GM12892 (cell line): Measurements from ENCODE around the gene TAGLN3.

ENCODE experiments used
- POLR2A ChIP-seq: IDR thresholded peaks from 2 replicates; pipeline ENCODE4 v1.6.1; 2011; ENCODE audit warnings: low read depth, low read length, control low read depth
- POLR2AphosphoS5 ChIP-seq: IDR thresholded peaks from 2 replicates; pipeline ENCODE4 v1.6.1; 2011; ENCODE audit warnings: low read depth, low read length, control low read depth
- TAF1 ChIP-seq: IDR thresholded peaks from 2 replicates; pipeline ENCODE4 v1.6.1; 2011; ENCODE audit warnings: low read depth, mild to moderate bottlenecking, control low read depth, low read length, borderline replicate concordance

- TF ChIP-seq POLR2A, result no peak
- no peak for TF ChIP-seq TAF1
- no peak for TF ChIP-seq POLR2AphosphoS5
These were observed 32.2 kb downstream of the TAGLN3 start for GRCh38 chr3:112030901-112031300.
